Upper lobe of left lung (tissue), 4 donors: ENCODE measurements around the gene RERE.

ENCODE experiments used
- CTCF ChIP-seq, 6 experiments: fragments of 450-650 bp in 4 of 6; fragments of 200-600 bp in 2 of 6; sonication (generic) in 2 of 6; IDR thresholded peaks; one replicate each; pipeline ENCODE4 v1.5.1; 2016 to 2019; ENCODE audit warnings: antibody characterized with exemption in 6 of 6
- POLR2A ChIP-seq, 4 donors: fragments of 450-650 bp; IDR thresholded peaks; one replicate each; pipeline ENCODE4 v1.5.1; 2016 to 2017; ENCODE audit warnings: antibody characterized with exemption in 4 of 4, mild to moderate bottlenecking in 2 of 4
- POLR2AphosphoS5 ChIP-seq, 2 donors: sonication (generic); formaldehyde crosslinking; IDR thresholded peaks; one replicate each; pipeline ENCODE4 v1.5.1; 2017; ENCODE audit warnings: antibody characterized with exemption in 2 of 2

- TF ChIP-seq CTCF (IDR thresholded peaks at IDR 0.05) (no peak), POLR2A (IDR thresholded peaks at IDR 0.05) (no peak), POLR2AphosphoS5 (IDR thresholded peaks at IDR 0.05) (no peak)
Measured at GRCh38 chr1:8813991-8814390, 3.4 kb downstream of the RERE start.
